ENCODE data around the gene IDS.

IDS gene

GRCh38 chrX:149453906-149454822, 50.9 kb downstream of the IDS start:
- no peak for DNase-seq

- DNase-seq = no peak
Observed at GRCh38 chrX:149453030-149453429, 52.1 kb downstream of the IDS start.

DNA sequence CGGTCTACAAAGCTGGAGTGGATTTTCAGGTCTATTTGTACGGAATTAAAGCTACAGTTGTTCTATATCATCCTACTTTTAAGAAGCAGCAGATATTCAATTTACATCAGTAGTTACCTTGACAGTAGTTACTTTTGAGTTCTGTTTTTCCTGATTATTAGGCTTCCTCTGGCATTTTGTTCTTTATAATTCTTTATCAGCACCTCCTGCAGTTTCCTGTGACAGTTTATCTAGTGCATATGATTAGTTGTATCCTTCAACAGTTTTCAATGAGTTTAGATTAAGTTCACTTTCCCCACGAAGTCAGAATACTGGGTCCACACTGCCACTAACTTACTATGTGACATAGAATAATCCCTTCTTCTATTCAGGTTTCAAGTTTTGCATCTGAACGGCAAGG, 71.7 kb downstream of the IDS start:
- no peak for DNase-seq

GRCh38 chrX:149433051-149433450, 72.1 kb downstream of the IDS start:
- DNase-seq = no peak
